NCI-H345 treated with DMSO at 0.1 percent for 48 hours (cell line): ENCODE results near the gene TSPO.

Source experiments
- DNase-seq: peaks from one replicate; lab custom pipeline; 2025; ENCODE audit not compliant: unreplicated experiment; lab: John Stamatoyannopoulos, UW

The TSPO gene

GRCh38 chr22:43157874-43158546 is 6.7 kb downstream of the TSPO start:
- DNase-seq: no peak

GRCh38 chr22:43158778-43159483 is 7.6 kb downstream of the TSPO start:
- no peak for DNase-seq

DNA sequence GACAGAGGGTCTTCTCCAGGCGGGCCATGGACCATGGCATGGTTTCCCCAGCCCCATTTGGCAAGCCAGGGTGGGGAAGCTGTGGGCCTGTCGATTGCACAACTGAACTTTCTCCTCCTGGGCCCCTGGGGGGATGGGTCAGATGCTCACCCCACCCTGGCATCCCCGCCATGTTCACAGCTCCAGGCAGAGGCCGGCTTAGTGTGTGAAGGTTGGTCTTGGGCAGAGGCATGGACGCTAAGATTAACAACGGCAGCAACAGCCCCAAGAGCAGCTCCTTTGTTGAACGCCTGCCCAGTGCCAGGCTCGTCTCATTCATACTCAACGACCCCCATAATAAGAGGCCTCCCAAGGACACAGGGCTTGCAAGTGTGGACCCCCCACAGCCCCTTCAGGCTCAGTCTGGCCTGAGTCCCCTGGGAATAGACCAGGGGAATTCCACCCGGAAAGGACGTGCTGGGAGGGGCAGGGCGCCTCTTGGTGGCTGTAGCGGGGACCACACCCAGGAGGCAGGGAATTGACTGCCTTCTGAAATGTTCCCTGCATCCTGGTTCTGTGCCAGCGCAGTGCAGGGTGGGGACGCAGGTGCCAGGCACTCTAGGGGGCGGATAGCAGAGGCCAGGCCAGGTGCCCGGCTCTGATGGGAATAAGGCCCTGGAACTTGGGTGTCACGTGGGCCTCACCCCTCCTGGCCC is 8.3 kb downstream of the TSPO start:
- no peak for DNase-seq

DNA sequence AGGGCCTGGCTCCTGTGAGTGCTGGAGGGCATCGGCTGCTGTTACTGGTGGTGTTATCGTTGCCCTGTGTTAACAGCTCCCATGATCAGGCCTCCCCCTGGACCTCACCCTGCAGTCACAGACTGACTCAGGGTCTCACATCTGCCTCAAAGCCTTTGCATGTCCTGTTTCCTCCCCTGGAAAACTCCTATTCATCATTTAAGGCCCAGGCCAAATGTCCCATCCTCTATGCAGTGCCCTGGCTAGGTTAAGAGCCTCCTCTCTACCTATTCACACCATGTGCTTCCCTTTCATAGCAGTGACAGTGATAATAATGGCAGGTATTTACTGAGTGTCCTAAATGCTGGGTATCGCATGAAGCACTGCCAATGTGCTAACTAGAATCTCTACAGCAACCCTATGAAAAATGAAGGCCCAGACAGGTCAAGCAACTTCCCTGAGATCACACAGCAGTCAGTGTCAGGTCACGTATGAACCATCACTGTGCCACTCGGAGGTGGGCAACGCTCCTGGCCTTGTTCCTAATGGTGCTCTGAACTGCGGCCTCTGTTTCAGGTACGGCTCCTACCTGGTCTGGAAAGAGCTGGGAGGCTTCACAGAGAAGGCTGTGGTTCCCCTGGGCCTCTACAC is 9.3 kb downstream of the TSPO start:
- no peak for DNase-seq

GRCh38 chr22:43162412-43163150 is 11.2 kb downstream of the TSPO start:
- DNase-seq: no peak

GRCh38 chr22:43163241-43163795 is 12.0 kb downstream of the TSPO start:
- DNase-seq: no peak

- DNase-seq: no peak
These were observed 13.3 kb downstream of the TSPO start for GRCh38 chr22:43164636-43165035.

DNA sequence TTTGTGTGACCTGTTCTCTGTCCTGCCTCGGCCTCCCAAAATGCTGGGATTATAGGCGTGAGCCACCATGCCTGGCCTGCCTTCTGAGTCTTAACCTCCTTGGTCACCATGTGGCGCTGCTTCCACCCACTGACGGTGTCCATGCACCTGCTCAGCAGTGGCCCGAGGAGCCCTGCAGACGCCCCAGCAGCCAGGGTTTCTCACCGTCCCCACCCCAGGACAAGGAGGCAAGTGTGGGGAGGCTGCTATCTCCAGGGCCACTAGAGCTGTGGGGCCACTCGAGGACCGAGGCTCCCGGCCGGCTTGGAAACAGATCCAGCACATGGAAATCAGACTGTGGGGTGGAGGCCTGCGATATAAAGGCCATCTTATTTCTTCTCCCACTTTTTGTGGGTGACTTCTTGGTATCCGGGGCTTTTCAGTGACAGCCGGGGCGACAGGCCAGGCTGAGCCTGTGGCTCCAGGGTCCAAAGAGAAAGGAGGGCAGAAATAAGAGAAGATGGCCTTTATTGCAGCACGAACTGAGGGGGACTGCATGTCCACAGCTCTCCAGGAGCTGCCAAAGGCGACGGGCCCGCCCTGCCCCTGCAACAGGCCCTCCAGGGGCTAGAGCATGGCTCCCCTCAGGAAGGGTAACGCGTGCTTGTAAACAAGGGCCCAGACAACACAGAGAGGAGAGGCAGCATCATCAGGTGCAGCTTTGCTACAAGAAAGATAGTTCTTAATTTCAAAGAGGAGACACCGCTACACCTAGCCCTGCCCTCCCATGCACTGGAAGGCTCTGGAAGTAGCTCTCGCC is 15.0 kb downstream of the TSPO start:
- DNase-seq: no peak

- no peak for DNase-seq
These were observed 15.7 kb downstream of the TSPO start for GRCh38 chr22:43167001-43167589.

- no peak for DNase-seq
These were observed 17.3 kb downstream of the TSPO start for GRCh38 chr22:43168471-43169309.

DNA sequence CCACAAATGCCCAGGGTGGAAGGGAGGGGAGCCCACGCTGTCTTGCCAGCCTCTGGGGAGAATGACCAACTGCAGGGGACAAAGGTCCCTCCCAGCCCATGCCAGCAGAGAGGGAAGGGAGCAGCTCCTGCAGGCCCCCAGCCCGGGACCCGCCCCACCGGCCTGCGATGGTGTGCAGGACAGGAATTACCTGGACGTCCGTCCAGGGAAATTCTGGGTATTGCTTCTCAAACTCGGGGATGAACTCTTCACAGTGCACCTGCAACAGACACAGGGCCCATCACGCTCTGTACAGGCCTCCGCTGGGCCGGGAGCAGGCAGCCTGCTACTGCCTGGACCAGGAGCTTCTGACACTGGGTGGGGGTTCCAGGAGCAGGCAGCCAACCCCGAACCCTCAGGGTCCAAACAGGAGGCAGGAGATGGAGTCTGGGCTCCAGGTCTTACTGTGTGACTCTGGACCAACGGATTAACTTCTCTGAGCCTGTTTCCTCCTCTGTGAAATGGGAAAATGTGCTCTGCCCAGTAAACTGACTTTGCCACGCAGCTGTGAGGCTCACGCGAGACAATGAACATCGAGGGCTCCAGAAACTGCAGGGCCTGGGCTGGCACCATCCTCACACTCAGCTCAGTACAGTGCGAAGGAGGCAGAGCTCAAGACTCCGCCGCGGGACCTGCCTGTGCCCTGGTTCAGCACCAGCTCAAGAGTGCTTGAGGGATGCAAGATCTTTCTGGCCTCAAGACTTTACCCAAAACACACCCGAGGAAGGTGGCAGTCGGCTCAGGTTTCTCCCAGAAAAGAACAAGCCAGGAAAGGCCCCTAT is 18.2 kb downstream of the TSPO start:
- DNase-seq: no peak

DNA sequence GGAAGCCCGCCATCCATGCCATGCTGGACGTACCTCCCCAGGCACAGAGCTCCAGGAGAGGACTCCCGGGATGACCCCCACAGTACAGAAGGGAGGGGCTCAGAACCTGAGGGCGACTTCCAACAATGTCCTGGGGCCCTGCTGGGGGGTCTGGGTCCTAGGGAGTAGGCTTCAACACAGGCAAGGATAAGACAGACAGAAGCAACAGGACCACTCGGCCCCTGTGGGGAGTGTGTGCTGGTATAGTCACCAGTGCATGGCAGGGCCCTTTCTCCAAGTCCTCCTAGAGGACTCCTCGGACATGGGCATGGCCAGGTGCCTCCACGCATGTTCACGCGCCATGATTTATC is 18.7 kb downstream of the TSPO start:
- DNase-seq: no peak

DNA sequence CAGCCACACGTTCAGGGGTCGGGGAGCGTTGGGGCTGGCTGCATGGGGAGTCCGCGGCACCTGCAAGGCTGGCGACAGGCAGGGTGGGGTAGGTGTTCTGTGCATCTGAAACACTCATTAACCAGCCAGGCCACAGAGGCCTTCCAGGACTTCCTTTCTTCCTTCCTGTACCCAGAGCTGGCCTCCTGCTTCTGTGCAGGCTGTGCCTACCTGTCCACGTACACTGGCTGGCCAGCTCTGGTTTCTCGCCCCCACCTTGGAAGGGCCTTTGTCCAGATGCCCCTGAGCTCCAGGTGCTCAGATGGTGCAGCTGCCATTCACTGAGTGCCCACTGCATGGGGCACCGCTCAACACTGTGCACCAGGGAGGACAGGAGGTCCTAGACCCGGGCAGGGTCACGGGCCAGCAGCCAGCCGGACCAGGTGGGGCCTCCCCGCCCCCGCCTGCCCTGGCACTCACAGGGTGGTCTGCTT is 19.7 kb downstream of the TSPO start:
- DNase-seq: no peak

GRCh38 chr22:43171607-43172006 is 20.2 kb downstream of the TSPO start:
- no peak for DNase-seq

DNA sequence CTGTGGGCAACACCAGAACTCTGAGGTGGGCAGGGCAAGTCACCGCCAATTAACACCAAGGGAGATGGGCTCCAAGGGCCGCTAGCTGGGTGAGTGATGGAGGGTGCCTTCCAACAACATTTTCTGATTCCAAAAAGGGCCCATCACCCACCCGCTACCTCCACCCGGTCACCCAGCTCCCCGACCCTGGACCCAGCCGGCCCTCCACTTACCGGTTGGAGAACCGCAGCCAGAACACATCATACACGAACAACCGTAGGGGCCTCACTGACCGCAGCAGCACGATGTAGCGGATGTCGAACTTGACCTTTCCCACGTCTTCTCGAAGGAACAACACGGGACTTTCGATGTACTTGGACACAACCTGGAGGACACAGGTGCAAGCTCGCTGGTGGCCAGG is 20.8 kb downstream of the TSPO start:
- DNase-seq: no peak

- DNase-seq: no peak
These were observed 22.2 kb downstream of the TSPO start for GRCh38 chr22:43173566-43173965.

- no peak for DNase-seq
These were observed 22.8 kb downstream of the TSPO start for GRCh38 chr22:43173976-43174720.
